ENCODE measurements around the gene DNAH8. TPM values are rescaled to one million over a fixed set of nuclear protein-coding genes. Genes with fewer than 3 reads are reported as not detected.

Gene DNAH8
- polyA plus RNA-seq, 1 of the 3 experiments (the other 2 are of a cell fraction): not detected

DNA sequence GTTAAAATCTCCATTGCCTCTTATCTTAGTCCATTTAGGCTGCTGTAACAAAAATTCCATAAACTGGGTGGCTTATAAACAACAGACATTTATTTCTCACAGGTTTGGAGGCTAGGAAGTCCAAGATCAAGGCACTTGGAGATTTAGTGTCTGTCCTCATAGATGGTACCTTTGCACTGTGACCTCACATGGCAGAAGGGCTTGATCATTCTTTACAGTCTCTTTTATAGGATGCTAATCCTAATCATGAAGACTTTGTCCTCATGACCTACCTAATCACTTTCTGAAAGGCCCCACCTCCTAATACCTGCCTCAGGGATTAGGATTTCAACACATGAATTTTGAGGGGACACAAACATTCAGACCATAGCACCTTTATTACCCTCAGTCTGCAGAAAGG lies 18.8 kb upstream of the DNAH8 start:
- ChIA-PET POLR2A (interaction anchor here (0.7 kb wide), 1 partner anchor 17 kb away, joined by 4 read pairs; no protein-coding TSS in a partner anchor), CTCF (interaction anchor here (1.2 kb wide), 1 partner anchor 57 kb away, joined by 3 read pairs; no protein-coding TSS in a partner anchor)
- Histone ChIP-seq H3K27ac (ENCODE audit: low read depth in 2 of 2, low read length in 1 of 2) (no peak overlapping the region), H3K4me3 (ENCODE audit: low read depth in 2 of 2, low read length in 1 of 2) (no peak overlapping the region), H3K4me2 (no peak overlapping the region), H3K9me2 (no peaks in the 10 kb centered on the region), H3K27me3 (ENCODE audit: insufficient read depth) (no peaks in the 10 kb centered on the region), H3F3A (replicated peaks; ENCODE audit: insufficient read depth) (peaks cover 3% of the 10 kb centered on the region), H3K4me1 (ENCODE audit: control insufficient read depth in 1 of 2, insufficient read depth in 2 of 2, low read depth in 1 of 2, low read length in 1 of 2) (no peaks in the 10 kb centered on the region), H3K79me2 (ENCODE audit: insufficient read depth) (peaks cover 92% of the 10 kb centered on the region), H3K9ac (no peak overlapping the region), H2AFZ (ENCODE audit: low read depth) (no peak overlapping the region), H3K36me3 (replicated peaks in 1 of 2; ENCODE audit: control insufficient read depth in 1 of 2, insufficient read depth in 2 of 2, low read length in 1 of 2) (peaks cover 2 to 29% of the 10 kb centered on the region in 2 experiments), H4K20me1 (ENCODE audit: insufficient read depth) (peaks cover 15% of the 10 kb centered on the region; the same call in 1 of the 2 replicates), H3K9me3 (peaks cover 8% of the 10 kb centered on the region; the same call in 1 of the 2 replicates)
- no peak for DNase-seq
- TF ChIP-seq FOXJ3 (CRISPR knock-in tag; IDR thresholded peaks at IDR 0.05) (no peak), FOXM1 (IDR thresholded peaks at IDR 0.05; ENCODE audit: low read depth) (no peak), NRF1 (IDR thresholded peaks at IDR 0.05; ENCODE audit: low read depth, low read length) (no peak), TEAD4 (IDR thresholded peaks at IDR 0.05; ENCODE audit: borderline replicate concordance, insufficient read depth) (no peak), GATA2 (CRISPR knock-in tag; IDR thresholded peaks at IDR 0.05) (no peak), MEF2A (IDR thresholded peaks at IDR 0.05; ENCODE audit: borderline replicate concordance, low read depth) (no peak), POLR2AphosphoS5 (IDR thresholded peaks at IDR 0.05; ENCODE audit: low read depth, low read length) (no peak), SMC3 (IDR thresholded peaks at IDR 0.05; ENCODE audit: low read depth, low read length) (no peak), NFIC (IDR thresholded peaks at IDR 0.05; ENCODE audit: borderline replicate concordance) (no peak), JUND (IDR thresholded peaks at IDR 0.05) (no peak), EZH2phosphoT487 (IDR thresholded peaks at IDR 0.05; ENCODE audit: borderline replicate concordance, low read depth) (no peak), RXRA (IDR thresholded peaks at IDR 0.05; ENCODE audit: borderline replicate concordance, low read depth) (no peak), FOSL2 (IDR thresholded peaks at IDR 0.05; ENCODE audit: borderline replicate concordance, low read depth) (no peak), SIN3A (IDR thresholded peaks at IDR 0.05; ENCODE audit: borderline replicate concordance, low read depth, low read length) (no peak), GABPA (IDR thresholded peaks at IDR 0.05; ENCODE audit: low read depth) (no peak)
- TF ChIP-seq, protein P1, sequence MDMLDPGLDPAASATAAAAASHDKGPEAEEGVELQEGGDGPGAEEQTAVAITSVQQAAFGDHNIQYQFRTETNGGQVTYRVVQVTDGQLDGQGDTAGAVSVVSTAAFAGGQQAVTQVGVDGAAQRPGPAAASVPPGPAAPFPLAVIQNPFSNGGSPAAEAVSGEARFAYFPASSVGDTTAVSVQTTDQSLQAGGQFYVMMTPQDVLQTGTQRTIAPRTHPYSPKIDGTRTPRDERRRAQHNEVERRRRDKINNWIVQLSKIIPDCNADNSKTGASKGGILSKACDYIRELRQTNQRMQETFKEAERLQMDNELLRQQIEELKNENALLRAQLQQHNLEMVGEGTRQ (IDR thresholded peaks at IDR 0.05; ENCODE audit: borderline replicate concordance, low read depth, low read length): no peak
- TF ChIP-seq, protein P2, sequence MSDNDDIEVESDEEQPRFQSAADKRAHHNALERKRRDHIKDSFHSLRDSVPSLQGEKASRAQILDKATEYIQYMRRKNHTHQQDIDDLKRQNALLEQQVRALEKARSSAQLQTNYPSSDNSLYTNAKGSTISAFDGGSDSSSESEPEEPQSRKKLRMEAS (IDR thresholded peaks at IDR 0.05; ENCODE audit: low read depth): no peak
- TF ChIP-seq, protein P3, sequence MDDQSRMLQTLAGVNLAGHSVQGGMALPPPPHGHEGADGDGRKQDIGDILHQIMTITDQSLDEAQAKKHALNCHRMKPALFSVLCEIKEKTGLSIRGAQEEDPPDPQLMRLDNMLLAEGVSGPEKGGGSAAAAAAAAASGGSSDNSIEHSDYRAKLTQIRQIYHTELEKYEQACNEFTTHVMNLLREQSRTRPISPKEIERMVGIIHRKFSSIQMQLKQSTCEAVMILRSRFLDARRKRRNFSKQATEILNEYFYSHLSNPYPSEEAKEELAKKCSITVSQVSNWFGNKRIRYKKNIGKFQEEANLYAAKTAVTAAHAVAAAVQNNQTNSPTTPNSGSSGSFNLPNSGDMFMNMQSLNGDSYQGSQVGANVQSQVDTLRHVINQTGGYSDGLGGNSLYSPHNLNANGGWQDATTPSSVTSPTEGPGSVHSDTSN (IDR thresholded peaks at IDR 0.05): no peak
- TF ChIP-seq, protein P4, sequence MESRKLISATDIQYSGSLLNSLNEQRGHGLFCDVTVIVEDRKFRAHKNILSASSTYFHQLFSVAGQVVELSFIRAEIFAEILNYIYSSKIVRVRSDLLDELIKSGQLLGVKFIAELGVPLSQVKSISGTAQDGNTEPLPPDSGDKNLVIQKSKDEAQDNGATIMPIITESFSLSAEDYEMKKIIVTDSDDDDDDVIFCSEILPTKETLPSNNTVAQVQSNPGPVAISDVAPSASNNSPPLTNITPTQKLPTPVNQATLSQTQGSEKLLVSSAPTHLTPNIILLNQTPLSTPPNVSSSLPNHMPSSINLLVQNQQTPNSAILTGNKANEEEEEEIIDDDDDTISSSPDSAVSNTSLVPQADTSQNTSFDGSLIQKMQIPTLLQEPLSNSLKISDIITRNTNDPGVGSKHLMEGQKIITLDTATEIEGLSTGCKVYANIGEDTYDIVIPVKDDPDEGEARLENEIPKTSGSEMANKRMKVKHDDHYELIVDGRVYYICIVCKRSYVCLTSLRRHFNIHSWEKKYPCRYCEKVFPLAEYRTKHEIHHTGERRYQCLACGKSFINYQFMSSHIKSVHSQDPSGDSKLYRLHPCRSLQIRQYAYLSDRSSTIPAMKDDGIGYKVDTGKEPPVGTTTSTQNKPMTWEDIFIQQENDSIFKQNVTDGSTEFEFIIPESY (IDR thresholded peaks at IDR 0.05; ENCODE audit: borderline replicate concordance, low read depth): no peak
- TF ChIP-seq, protein P5, sequence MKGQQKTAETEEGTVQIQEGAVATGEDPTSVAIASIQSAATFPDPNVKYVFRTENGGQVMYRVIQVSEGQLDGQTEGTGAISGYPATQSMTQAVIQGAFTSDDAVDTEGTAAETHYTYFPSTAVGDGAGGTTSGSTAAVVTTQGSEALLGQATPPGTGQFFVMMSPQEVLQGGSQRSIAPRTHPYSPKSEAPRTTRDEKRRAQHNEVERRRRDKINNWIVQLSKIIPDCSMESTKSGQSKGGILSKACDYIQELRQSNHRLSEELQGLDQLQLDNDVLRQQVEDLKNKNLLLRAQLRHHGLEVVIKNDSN (IDR thresholded peaks at IDR 0.05; ENCODE audit: borderline replicate concordance, low read depth): no peak
